Cardiac muscle cell (in vitro differentiated cells and primary cell): ENCODE data around the gene NDST4. TPM values are rescaled to one million over a fixed set of nuclear protein-coding genes. Genes with fewer than 3 reads are reported as not detected.

Experiments used
- DNase-seq, 2 donors: peaks; one replicate each; pipeline versions ENCODE4 v3.0.0 to v3.0.0-alpha.2; 2010 to 2017; ENCODE audit warnings: low read depth in 1 of 2, low spot score in 1 of 2
- H3K27ac ChIP-seq: fragments of 200-600 bp; sonication (generic); 2 replicates; pipeline ENCODE4 v1.5.1; 2016
- H3K27me3 ChIP-seq: fragments of 200-600 bp; sonication (generic); 2 replicates; pipeline ENCODE4 v1.6.0; 2016; ENCODE audit warnings: control low read depth
- H3K36me3 ChIP-seq: fragments of 200-600 bp; sonication (generic); 2 replicates; pipeline ENCODE4 v1.5.1; 2016; ENCODE audit warnings: control low read depth
- H3K4me1 ChIP-seq: fragments of 200-600 bp; sonication (generic); 2 replicates; pipeline ENCODE4 v1.8.1; 2017; ENCODE audit warnings: low read depth, mild to moderate bottlenecking, mixed run types
- H3K4me3 ChIP-seq: fragments of 200-600 bp; sonication (generic); 2 replicates; pipeline ENCODE4 v1.5.1; 2016; ENCODE audit warnings: mild to moderate bottlenecking
- H3K9me3 ChIP-seq: fragments of 200-600 bp; sonication (generic); 2 replicates; pipeline ENCODE4 v1.5.1; 2017; ENCODE audit warnings: low read depth, mild to moderate bottlenecking, control low read depth
- polyA plus RNA-seq: library from polyadenylated mRNA; unstranded; fragments of >200 nt; fragmentation: Nextera tagmentation; extraction: Ambion mirVana; gene quantifications from 2 replicates; pipeline ENCODE4 v1.2.1, GENCODE V29; 2016
- total RNA-seq: library from RNA; depleted of rRNA; stranded (reverse); fragments of >200 nt; gene quantifications from 2 replicates; pipeline ENCODE4 v1.2.3, GENCODE V29; 2016
- TF ChIP-seq, protein P1 (sequence below): IDR thresholded peaks from 2 replicates; pipeline ENCODE4 v1.5.1; 2012; ENCODE audit warnings: low read depth, mild to moderate bottlenecking, low read length

NDST4 gene
- total and polyA plus RNA-seq, 2 experiments from 2014 or later = not detected

DNA sequence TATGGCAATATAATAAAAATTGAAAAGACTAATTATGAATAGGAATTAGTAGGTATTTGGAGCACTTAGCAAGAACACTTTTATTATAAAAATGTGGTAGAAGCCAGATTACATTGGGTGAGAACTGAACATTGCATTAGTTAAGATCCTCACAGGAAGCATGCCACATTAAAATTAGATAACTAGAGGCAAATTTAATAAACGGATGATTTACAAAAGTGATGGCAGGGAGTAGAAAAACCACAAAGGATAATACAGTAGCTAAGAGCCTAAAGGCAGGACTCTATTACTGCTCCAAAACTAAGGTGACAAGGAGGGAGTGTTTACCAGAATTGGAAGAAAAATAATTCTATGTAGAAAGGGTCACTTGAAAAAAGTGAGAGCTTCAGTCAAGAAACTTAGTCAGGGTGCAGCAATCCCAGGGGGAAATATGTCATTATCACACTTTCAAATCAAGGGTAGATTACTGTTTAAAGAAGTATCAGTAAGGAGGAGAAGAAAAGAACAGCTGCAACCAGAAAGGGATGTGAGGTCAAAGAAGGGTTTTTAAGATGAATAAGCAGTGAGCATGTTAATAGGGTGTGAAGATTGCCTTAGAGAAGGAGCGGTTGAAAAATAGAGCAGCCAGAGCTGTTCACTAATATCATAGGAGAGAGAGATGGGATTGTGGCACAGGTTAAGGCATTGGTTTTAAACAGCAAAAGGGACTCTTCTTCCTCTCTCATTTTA, 84.6 kb downstream of the NDST4 start:
- no peaks in the 10 kb centered on the region for H3K36me3 ChIP-seq
- H3K4me1 ChIP-seq = no peaks in the 10 kb centered on the region
- H3K9me3 ChIP-seq = no peaks in the 10 kb centered on the region
- H3K4me3 ChIP-seq = no peak overlapping the region
- H3K27me3 ChIP-seq = no peaks in the 10 kb centered on the region
- DNase-seq = no peak
- no peak overlapping the region for H3K27ac ChIP-seq
- TF ChIP-seq, protein P1, sequence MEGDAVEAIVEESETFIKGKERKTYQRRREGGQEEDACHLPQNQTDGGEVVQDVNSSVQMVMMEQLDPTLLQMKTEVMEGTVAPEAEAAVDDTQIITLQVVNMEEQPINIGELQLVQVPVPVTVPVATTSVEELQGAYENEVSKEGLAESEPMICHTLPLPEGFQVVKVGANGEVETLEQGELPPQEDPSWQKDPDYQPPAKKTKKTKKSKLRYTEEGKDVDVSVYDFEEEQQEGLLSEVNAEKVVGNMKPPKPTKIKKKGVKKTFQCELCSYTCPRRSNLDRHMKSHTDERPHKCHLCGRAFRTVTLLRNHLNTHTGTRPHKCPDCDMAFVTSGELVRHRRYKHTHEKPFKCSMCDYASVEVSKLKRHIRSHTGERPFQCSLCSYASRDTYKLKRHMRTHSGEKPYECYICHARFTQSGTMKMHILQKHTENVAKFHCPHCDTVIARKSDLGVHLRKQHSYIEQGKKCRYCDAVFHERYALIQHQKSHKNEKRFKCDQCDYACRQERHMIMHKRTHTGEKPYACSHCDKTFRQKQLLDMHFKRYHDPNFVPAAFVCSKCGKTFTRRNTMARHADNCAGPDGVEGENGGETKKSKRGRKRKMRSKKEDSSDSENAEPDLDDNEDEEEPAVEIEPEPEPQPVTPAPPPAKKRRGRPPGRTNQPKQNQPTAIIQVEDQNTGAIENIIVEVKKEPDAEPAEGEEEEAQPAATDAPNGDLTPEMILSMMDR = no peak

DNA sequence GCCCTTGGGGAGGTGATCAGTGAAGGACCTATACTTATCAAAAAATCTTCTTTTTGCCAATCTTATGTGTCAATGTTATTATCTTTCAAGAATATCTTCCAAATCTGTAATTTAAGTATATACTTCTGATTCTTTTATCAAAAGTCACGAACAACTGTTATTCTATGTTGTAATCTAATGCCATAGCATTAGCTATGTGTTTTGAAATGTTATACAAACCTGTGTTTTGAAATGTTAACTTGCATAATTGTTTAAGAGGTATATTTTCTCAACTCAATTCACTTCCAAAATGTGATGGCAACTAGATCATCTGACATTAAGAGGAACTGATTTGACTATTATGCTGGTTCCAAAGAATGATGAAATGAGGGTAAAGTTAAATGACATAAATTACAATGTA, 113.5 kb downstream of the NDST4 start:
- no peak overlapping the region for H3K4me3 ChIP-seq
- H3K9me3 ChIP-seq = no peaks in the 10 kb centered on the region
- H3K27ac ChIP-seq = no peak overlapping the region
- no peaks in the 10 kb centered on the region for H3K4me1 ChIP-seq
- no peak for DNase-seq
- TF ChIP-seq, protein P1 = no peak
- no peaks in the 10 kb centered on the region for H3K36me3 ChIP-seq
- H3K27me3 ChIP-seq = no peaks in the 10 kb centered on the region

DNA sequence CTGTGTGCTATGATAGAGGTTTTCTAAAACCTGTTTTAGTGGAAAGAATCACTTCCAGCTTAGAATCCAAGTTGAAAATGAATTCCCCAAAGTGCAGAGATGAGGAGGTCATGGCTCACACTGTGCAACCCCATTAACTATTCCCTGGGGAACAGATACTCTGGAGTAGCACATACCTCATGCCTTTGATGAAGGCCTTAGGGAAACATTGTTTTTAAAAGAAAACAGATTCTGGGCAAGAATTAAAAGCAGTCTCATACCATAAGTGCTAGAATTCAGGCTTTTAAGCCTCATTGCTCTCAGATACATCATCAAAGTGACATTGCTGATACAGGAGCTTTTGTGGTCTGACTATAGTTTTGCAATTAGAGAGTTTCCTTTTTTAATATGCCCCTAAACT, 115.1 kb downstream of the NDST4 start:
- Histone ChIP-seq H3K4me1 (no peaks in the 10 kb centered on the region), H3K4me3 (no peak overlapping the region), H3K27me3 (no peaks in the 10 kb centered on the region), H3K27ac (no peak overlapping the region), H3K36me3 (no peaks in the 10 kb centered on the region), H3K9me3 (no peaks in the 10 kb centered on the region)
- no peak for DNase-seq
- TF ChIP-seq, protein P1 = no peak

DNA sequence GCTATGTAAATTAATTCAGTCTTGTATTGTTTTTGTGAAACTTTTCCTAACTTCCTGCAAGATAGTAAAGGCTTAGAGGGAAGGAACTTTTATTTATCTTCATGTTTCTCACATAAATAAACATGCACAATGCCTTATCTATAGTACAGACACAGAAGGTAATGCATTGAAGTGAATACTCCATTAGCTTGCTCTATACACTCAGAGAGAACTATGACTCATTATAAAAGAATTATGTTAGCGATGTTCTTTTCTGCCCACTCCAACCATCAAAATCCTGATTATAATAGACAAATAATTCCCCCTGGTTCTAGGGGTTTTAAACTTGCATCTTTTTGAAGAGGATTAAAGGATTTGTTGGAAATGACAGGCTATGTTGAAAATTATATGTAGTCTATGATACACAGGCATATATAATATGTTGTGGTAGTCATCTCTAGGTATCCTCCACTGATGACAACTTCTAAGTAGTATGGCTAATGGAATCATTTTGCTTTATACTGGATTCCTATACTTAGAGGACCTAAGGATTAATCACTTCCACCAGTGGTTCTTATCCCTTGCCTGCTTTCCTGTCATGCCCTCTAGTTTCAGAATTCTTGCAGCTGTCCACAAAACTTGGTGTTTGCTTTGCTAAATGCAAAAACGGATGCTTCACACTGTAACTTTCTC, 115.7 kb downstream of the NDST4 start:
- no peak overlapping the region for H3K4me3 ChIP-seq
- H3K4me1 ChIP-seq = no peaks in the 10 kb centered on the region
- H3K9me3 ChIP-seq = no peaks in the 10 kb centered on the region
- H3K36me3 ChIP-seq = no peaks in the 10 kb centered on the region
- TF ChIP-seq, protein P1 = no peak
- no peak for DNase-seq
- no peaks in the 10 kb centered on the region for H3K27me3 ChIP-seq
- no peak overlapping the region for H3K27ac ChIP-seq

DNA sequence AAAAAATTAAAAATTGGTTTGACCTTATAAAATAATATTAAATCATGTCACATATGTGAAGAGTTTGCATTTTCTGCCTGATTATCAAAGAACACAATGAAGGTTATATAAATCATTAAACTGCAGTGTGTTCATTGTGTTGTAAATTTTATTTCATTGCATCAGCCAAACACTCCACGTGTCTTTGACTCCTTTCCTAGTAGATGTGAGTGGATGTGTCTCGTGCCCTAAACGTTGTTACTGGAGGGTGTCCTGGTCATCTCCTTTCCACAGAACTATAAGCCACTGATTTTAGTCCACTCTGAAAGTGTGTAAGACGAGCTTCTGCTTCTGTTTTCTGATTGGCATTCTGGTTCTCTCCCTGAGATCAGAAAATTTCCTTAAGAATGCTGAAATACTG, 127.3 kb downstream of the NDST4 start:
- Histone ChIP-seq H3K4me3 (no peak overlapping the region), H3K27ac (no peak overlapping the region), H3K36me3 (no peaks in the 10 kb centered on the region), H3K27me3 (no peaks in the 10 kb centered on the region), H3K9me3 (no peaks in the 10 kb centered on the region), H3K4me1 (no peaks in the 10 kb centered on the region)
- TF ChIP-seq, protein P1 = no peak
- DNase-seq = no peak
